Liver (tissue), 9 donors: Measurements from ENCODE around the gene SIRPD. TPM values are rescaled to one million over a fixed set of nuclear protein-coding genes. Genes with fewer than 3 reads are reported as not detected.
"Not testable (repeated sequence)": the region's sequence is repeated elsewhere in the genome, so short reads cannot be mapped to it uniquely, and the experiment has no call there.

Experiments
- DNase-seq: peaks from one replicate; pipeline ENCODE4 v3.0.0-alpha.2; 2017; ENCODE audit warnings: low spot score
- H3K27ac ChIP-seq, 2 donors: one replicate each; pipeline ENCODE4 v1.7.0; 2013; ENCODE audit warnings: inconsistent platforms in 2 of 2, low read length in 2 of 2, control low read depth in 1 of 2, low read depth in 1 of 2, mild to moderate bottlenecking in 1 of 2
- H3K27me3 ChIP-seq, 4 donors: one replicate each; pipeline versions ENCODE4 v1.6.1 to v1.7.0; 2013; ENCODE audit warnings: low read length in 3 of 4, inconsistent platforms in 1 of 4, mild to moderate bottlenecking in 1 of 4, moderate library complexity in 1 of 4; ENCODE audit not compliant: control insufficient read depth in 4 of 4, insufficient read depth in 4 of 4
- H3K36me3 ChIP-seq, 4 donors: one replicate each; pipeline versions ENCODE4 v1.6.1 to v1.7.0; 2013; ENCODE audit warnings: low read length in 3 of 4, mild to moderate bottlenecking in 3 of 4, low read depth in 1 of 4, moderate library complexity in 1 of 4; ENCODE audit not compliant: control insufficient read depth in 4 of 4, insufficient read depth in 3 of 4
- H3K4me1 ChIP-seq, 4 donors: one replicate each; pipeline versions ENCODE4 v1.6.1 to v1.7.0; 2013; ENCODE audit warnings: low read length in 3 of 4, mild to moderate bottlenecking in 3 of 4, moderate library complexity in 1 of 4; ENCODE audit not compliant: control insufficient read depth in 4 of 4, insufficient read depth in 4 of 4
- H3K4me3 ChIP-seq, 3 donors: one replicate each; pipeline versions ENCODE4 v1.6.1 to v1.7.0; 2013; ENCODE audit warnings: low read length in 3 of 3, control low read depth in 1 of 3, low read depth in 1 of 3, mild to moderate bottlenecking in 1 of 3
- H3K9ac ChIP-seq, 2 donors: one replicate each; pipeline ENCODE4 v1.7.0; 2013; ENCODE audit warnings: low read length in 2 of 2, mild to moderate bottlenecking in 2 of 2, moderate library complexity in 2 of 2, control low read depth in 1 of 2, low read depth in 1 of 2
- H3K9me3 ChIP-seq, 4 donors: one replicate each; pipeline versions ENCODE4 v1.6.1 to v1.7.0; 2013; ENCODE audit warnings: low read length in 3 of 4; ENCODE audit not compliant: control insufficient read depth in 4 of 4
- EGR1 ChIP-seq, 2 donors: IDR thresholded peaks; 2 replicates each; pipeline ENCODE4 v1.6.1; 2016 to 2018; ENCODE audit warnings: antibody characterized with exemption in 2 of 2, low read depth in 2 of 2
- FOXA1 ChIP-seq: IDR thresholded peaks from 2 replicates; pipeline ENCODE4 v1.6.1; 2016; ENCODE audit warnings: antibody characterized with exemption
- FOXA2 ChIP-seq: IDR thresholded peaks from 2 replicates; pipeline ENCODE4 v1.6.1; 2016; ENCODE audit warnings: antibody characterized with exemption
- GABPA ChIP-seq, 2 donors: IDR thresholded peaks in 1 of 2; conservative IDR thresholded peaks in 1 of 2; 2 replicates each; pipeline ENCODE4 v1.6.1; 2016; ENCODE audit warnings: antibody characterized with exemption in 2 of 2, mild to moderate bottlenecking in 1 of 2, moderate library complexity in 1 of 2
- HNF4A ChIP-seq, 2 donors: conservative IDR thresholded peaks; 2 replicates each; pipeline ENCODE4 v1.6.1; 2016; ENCODE audit warnings: antibody characterized with exemption in 2 of 2, mild to moderate bottlenecking in 2 of 2
- HNF4G ChIP-seq: IDR thresholded peaks from 2 replicates; pipeline ENCODE4 v1.6.1; 2016; ENCODE audit warnings: antibody characterized with exemption
- JUND ChIP-seq, 2 donors: IDR thresholded peaks; 2 replicates each; pipeline ENCODE4 v1.6.1; 2016; ENCODE audit warnings: antibody characterized with exemption in 2 of 2
- NR2F2 ChIP-seq: IDR thresholded peaks from 2 replicates; pipeline ENCODE4 v1.6.1; 2016; ENCODE audit warnings: antibody characterized with exemption
- RAD21 ChIP-seq, 2 donors: IDR thresholded peaks; 2 replicates each; pipeline ENCODE4 v1.6.1; 2016; ENCODE audit warnings: antibody characterized with exemption in 2 of 2, mild to moderate bottlenecking in 2 of 2
- RXRA ChIP-seq, 2 donors: IDR thresholded peaks; 2 replicates each; pipeline ENCODE4 v1.6.1; 2017 to 2018; ENCODE audit warnings: antibody characterized with exemption in 2 of 2, mild to moderate bottlenecking in 1 of 2
- SP1 ChIP-seq: IDR thresholded peaks from 2 replicates; pipeline ENCODE4 v1.6.1; 2018; ENCODE audit warnings: antibody characterized with exemption, mild to moderate bottlenecking
- TAF1 ChIP-seq: conservative IDR thresholded peaks from 2 replicates; pipeline ENCODE4 v1.6.1; 2016; ENCODE audit warnings: antibody characterized with exemption, mild to moderate bottlenecking
- YY1 ChIP-seq: IDR thresholded peaks from 2 replicates; pipeline ENCODE4 v1.6.1; 2016; ENCODE audit warnings: antibody characterized with exemption, mild to moderate bottlenecking
- WGBS: extraction: QIAGEN DNeasy Blood & Tissue Kit; methylation state at CpG from one replicate; pipeline ENCODE4 v1.1.7; 2013; 5-methylcytosine and 5-hydroxymethylcytosine counted together
- polyA plus RNA-seq, 2 donors: library from polyadenylated mRNA; stranded (reverse) in 1 of 2; unstranded in 1 of 2; fragments of 200-250 nt in 1 of 2; fragments of >200 nt in 1 of 2; fragmentation: Nextera tagmentation in 1 of 2; extraction: Ambion mirVana in 1 of 2; gene quantifications; one replicate each; pipeline versions ENCODE4 v1.2.1 to v1.2.3, GENCODE V29; 2013 to 2015
- total RNA-seq, 2 donors: library from RNA; depleted of rRNA; stranded (reverse); fragments of >200 nt; gene quantifications; one replicate each; pipeline ENCODE4 v1.2.3, GENCODE V29; 2014
- TF ChIP-seq, protein P1 (sequence below): IDR thresholded peaks from 2 replicates; pipeline ENCODE4 v1.6.1; 2016; ENCODE audit warnings: antibody characterized with exemption, mild to moderate bottlenecking
- TF ChIP-seq, protein P2 (sequence below): fragments of 150-350 bp; IDR thresholded peaks from 2 replicates; pipeline ENCODE4 v1.5.1; 2017; ENCODE audit warnings: improper control_type of control experiment, low read depth, low read length; ENCODE audit not compliant: missing input control
- TF ChIP-seq, protein P3 (sequence below): IDR thresholded peaks from 2 replicates; pipeline ENCODE4 v1.6.1; 2016; ENCODE audit warnings: antibody characterized with exemption
- donor health status: healthy.
- donor health status: healthy.
- donor health status: healthy.
- donor health status: healthy.
- donor health status: healthy.

The SIRPD gene
- total and polyA plus RNA-seq, 4 donors = 1.1 TPM; not detected in 3

DNA sequence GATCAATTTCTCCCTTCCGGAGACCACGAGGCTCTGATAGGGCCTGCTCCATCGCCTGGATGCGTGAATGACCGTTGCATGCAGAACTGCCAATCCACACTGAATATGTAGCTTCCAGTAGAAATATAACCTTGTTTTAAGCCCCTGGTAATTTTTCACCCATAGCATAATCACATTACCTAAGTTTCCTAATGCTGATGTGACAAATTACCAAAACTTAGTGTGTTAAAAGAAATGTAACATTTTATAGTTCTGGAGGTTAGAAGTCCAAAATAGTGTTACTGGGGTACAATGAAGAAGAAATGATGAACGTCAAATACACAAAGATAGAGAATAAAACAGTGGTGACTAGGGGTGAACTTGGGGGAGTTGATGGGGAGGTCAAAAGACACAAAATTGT is 22.0 kb upstream of the SIRPD start (continued):
- TF ChIP-seq, protein P1, sequence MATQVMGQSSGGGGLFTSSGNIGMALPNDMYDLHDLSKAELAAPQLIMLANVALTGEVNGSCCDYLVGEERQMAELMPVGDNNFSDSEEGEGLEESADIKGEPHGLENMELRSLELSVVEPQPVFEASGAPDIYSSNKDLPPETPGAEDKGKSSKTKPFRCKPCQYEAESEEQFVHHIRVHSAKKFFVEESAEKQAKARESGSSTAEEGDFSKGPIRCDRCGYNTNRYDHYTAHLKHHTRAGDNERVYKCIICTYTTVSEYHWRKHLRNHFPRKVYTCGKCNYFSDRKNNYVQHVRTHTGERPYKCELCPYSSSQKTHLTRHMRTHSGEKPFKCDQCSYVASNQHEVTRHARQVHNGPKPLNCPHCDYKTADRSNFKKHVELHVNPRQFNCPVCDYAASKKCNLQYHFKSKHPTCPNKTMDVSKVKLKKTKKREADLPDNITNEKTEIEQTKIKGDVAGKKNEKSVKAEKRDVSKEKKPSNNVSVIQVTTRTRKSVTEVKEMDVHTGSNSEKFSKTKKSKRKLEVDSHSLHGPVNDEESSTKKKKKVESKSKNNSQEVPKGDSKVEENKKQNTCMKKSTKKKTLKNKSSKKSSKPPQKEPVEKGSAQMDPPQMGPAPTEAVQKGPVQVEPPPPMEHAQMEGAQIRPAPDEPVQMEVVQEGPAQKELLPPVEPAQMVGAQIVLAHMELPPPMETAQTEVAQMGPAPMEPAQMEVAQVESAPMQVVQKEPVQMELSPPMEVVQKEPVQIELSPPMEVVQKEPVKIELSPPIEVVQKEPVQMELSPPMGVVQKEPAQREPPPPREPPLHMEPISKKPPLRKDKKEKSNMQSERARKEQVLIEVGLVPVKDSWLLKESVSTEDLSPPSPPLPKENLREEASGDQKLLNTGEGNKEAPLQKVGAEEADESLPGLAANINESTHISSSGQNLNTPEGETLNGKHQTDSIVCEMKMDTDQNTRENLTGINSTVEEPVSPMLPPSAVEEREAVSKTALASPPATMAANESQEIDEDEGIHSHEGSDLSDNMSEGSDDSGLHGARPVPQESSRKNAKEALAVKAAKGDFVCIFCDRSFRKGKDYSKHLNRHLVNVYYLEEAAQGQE = no peak

DNA sequence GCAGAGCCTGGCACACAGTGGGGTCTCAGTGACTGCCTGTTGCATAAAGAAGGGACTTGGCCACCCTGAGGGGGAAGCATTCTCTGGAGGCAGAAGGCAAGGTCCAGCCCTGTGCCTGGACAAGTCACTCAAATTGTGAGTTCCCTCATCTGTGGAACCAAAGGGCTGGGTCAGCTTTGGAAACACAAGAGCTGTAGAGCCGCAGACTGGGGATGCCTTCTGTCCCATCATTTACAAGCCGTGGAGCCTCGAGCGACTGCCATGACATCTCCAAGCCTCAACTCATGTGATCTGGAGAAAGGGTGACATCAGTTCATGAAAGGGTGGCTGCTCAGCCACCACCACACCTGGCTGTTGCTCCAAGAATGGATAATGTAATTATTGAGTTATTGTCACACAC is 20.4 kb upstream of the SIRPD start:
- H3K27ac ChIP-seq = no peak overlapping the region
- no peaks in the 10 kb centered on the region for H3K9me3 ChIP-seq
- WGBS = 83% methylated on average over 4 of the region's 4 CpGs
- TF ChIP-seq YY1 (no peak), RXRA (IDR thresholded peaks at IDR 0.05) (no peak), SP1 (no peak), GABPA (IDR thresholded peaks at IDR 0.05 in 1 of 2, conservative IDR thresholded peaks at IDR 0.05 in 1 of 2) (no peak), EGR1 (IDR thresholded peaks at IDR 0.05; ENCODE audit: low read depth in 2 of 2) (no peak), HNF4A (conservative IDR thresholded peaks at IDR 0.05) (no peak)
- no peak overlapping the region for H3K4me3 ChIP-seq
- no peaks in the 10 kb centered on the region for H3K36me3 ChIP-seq
- H3K27me3 ChIP-seq = no peaks in the 10 kb centered on the region
- no peak overlapping the region for H3K9ac ChIP-seq
- H3K4me1 ChIP-seq = no peaks in the 10 kb centered on the region
- no peak for DNase-seq

GRCh38 chr20:1577313-1577712 is 19.8 kb upstream of the SIRPD start:
- H3K9ac ChIP-seq, H3K27me3 ChIP-seq, H3K36me3 ChIP-seq, H3K27ac ChIP-seq, H3K4me3 ChIP-seq, H3K4me1 ChIP-seq, H3K9me3 ChIP-seq, DNase-seq: not testable (repeated sequence)
- 47% methylated on average over 2 of the region's 2 CpGs for WGBS

DNA sequence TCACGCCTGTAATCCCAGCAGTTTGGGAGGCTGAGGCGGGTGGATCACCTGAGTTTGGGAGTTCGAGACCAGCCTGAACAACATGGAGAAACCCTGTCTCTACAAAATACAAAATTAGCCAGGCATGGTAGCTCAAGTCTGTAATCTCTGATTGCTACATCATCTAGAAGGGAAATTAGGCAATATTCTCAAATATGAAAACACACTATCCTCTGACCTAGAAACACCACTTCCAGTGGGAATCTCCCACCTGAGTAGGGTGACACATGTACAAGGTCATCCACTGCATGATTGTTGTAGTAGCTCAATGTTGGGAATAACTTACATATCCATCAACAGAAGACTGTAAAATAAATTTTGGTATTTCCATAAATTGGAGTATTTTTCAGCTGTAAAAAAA is 19.1 kb upstream of the SIRPD start:
- Histone ChIP-seq H3K4me3 (no peak overlapping the region), H3K9me3 (no peaks in the 10 kb centered on the region), H3K4me1 (no peaks in the 10 kb centered on the region), H3K9ac (no peak overlapping the region), H3K36me3 (no peaks in the 10 kb centered on the region), H3K27ac (no peak overlapping the region), H3K27me3 (no peaks in the 10 kb centered on the region)
- WGBS = 87% methylated on average over 3 of the region's 3 CpGs
- no peak for DNase-seq
- no peak for TF ChIP-seq SP1
- no peak for TF ChIP-seq GABPA (IDR thresholded peaks at IDR 0.05 in 1 of 2, conservative IDR thresholded peaks at IDR 0.05 in 1 of 2)
- no peak for TF ChIP-seq FOXA1
- no peak for TF ChIP-seq FOXA2
- no peak for TF ChIP-seq YY1
- TF ChIP-seq NR2F2 = no peak
- TF ChIP-seq, protein P1 = no peak
- no peak for TF ChIP-seq TAF1
- TF ChIP-seq HNF4G = no peak
- TF ChIP-seq, protein P2, sequence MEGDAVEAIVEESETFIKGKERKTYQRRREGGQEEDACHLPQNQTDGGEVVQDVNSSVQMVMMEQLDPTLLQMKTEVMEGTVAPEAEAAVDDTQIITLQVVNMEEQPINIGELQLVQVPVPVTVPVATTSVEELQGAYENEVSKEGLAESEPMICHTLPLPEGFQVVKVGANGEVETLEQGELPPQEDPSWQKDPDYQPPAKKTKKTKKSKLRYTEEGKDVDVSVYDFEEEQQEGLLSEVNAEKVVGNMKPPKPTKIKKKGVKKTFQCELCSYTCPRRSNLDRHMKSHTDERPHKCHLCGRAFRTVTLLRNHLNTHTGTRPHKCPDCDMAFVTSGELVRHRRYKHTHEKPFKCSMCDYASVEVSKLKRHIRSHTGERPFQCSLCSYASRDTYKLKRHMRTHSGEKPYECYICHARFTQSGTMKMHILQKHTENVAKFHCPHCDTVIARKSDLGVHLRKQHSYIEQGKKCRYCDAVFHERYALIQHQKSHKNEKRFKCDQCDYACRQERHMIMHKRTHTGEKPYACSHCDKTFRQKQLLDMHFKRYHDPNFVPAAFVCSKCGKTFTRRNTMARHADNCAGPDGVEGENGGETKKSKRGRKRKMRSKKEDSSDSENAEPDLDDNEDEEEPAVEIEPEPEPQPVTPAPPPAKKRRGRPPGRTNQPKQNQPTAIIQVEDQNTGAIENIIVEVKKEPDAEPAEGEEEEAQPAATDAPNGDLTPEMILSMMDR = no peak
- no peak for TF ChIP-seq JUND (IDR thresholded peaks at IDR 0.05)
- TF ChIP-seq RAD21 (IDR thresholded peaks at IDR 0.05) = no peak
- TF ChIP-seq, protein P3, sequence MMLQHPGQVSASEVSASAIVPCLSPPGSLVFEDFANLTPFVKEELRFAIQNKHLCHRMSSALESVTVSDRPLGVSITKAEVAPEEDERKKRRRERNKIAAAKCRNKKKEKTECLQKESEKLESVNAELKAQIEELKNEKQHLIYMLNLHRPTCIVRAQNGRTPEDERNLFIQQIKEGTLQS = no peak
- TF ChIP-seq EGR1 (IDR thresholded peaks at IDR 0.05; ENCODE audit: low read depth in 2 of 2) = no peak
